HG03175 (cell line): ENCODE data around the gene VARS2.

Source experiments
- ATAC-seq: cut with Tn5 transposase; IDR thresholded peaks from one replicate; pipeline ENCODE4 v1.9.1; 2021; ENCODE audit warnings: mild to moderate bottlenecking, moderate library complexity; ENCODE audit not compliant: unreplicated experiment

The VARS2 gene

GRCh38 chr6:30884521-30885480, 29.2 kb upstream of the VARS2 start:
- ATAC-seq: no peak

GRCh38 chr6:30885481-30885998, 28.5 kb upstream of the VARS2 start:
- no peak for ATAC-seq

- no peak for ATAC-seq
Observed at GRCh38 chr6:30885999-30886896, 27.8 kb upstream of the VARS2 start.

GRCh38 chr6:30886897-30887255, 27.2 kb upstream of the VARS2 start:
- no peak for ATAC-seq

- ATAC-seq: no peak
Observed at GRCh38 chr6:30887901-30888815, 25.9 kb upstream of the VARS2 start.

GRCh38 chr6:30888816-30889495, 25.1 kb upstream of the VARS2 start:
- ATAC-seq: no peak

GRCh38 chr6:30889496-30889885, 24.5 kb upstream of the VARS2 start:
- ATAC-seq: no peak

- ATAC-seq: no peak
Observed at GRCh38 chr6:30889921-30890645, 24.0 kb upstream of the VARS2 start.

- no peak for ATAC-seq
Observed at GRCh38 chr6:30890646-30891449, 23.2 kb upstream of the VARS2 start.

GRCh38 chr6:30891450-30891723, 22.7 kb upstream of the VARS2 start:
- ATAC-seq: no peak

- no peak for ATAC-seq
Observed at GRCh38 chr6:30891816-30892538, 22.1 kb upstream of the VARS2 start.

- ATAC-seq: no peak
Observed at GRCh38 chr6:30893001-30893591, 20.9 kb upstream of the VARS2 start.

- no peak for ATAC-seq
Observed at GRCh38 chr6:30893666-30894065, 20.4 kb upstream of the VARS2 start.

- ATAC-seq: no peak
Observed at GRCh38 chr6:30894381-30894780, 19.7 kb upstream of the VARS2 start.

- ATAC-seq: no peak
Observed at GRCh38 chr6:30894935-30895334, 19.1 kb upstream of the VARS2 start.

- ATAC-seq: no peak
Observed at GRCh38 chr6:30895343-30895742, 18.7 kb upstream of the VARS2 start.

GRCh38 chr6:30896541-30896940, 17.5 kb upstream of the VARS2 start:
- ATAC-seq: no peak

GRCh38 chr6:30897882-30898281, 16.2 kb upstream of the VARS2 start:
- no peak for ATAC-seq
